ENCODE results near the gene PRR23E.

The PRR23E gene

GRCh38 chr3:127215714-127216414 lies 22.9 kb downstream of the PRR23E start:
- TF ChIP-seq SIN3A (IDR thresholded peaks at IDR 0.05; ENCODE audit: borderline replicate concordance, insufficient read depth, low read length) (no peak), TAF1 (IDR thresholded peaks at IDR 0.05; ENCODE audit: borderline replicate concordance, insufficient read depth, low read length) (no peak), POLR2AphosphoS5 (IDR thresholded peaks at IDR 0.05; ENCODE audit: low read depth, low read length) (no peak), FOXP2 (optimal IDR thresholded peaks at IDR 0.05; ENCODE audit: borderline replicate concordance, extremely low read depth, extremely low read length, insufficient read depth) (no peak), REST (IDR thresholded peaks at IDR 0.05; ENCODE audit: insufficient read depth in 1 of 2, low read depth in 2 of 2, low read length in 2 of 2) (no peak)

GRCh38 chr3:127216415-127217261 lies 23.7 kb downstream of the PRR23E start:
- TF ChIP-seq FOXP2 (optimal IDR thresholded peaks at IDR 0.05; ENCODE audit: borderline replicate concordance, extremely low read depth, extremely low read length, insufficient read depth), result no peak
- TF ChIP-seq TAF1 (IDR thresholded peaks at IDR 0.05; ENCODE audit: borderline replicate concordance, insufficient read depth, low read length), result no peak
- TF ChIP-seq POLR2AphosphoS5 (IDR thresholded peaks at IDR 0.05; ENCODE audit: low read depth, low read length), result no peak
- no peak for TF ChIP-seq REST (IDR thresholded peaks at IDR 0.05; ENCODE audit: insufficient read depth in 1 of 2, low read depth in 2 of 2, low read length in 2 of 2)
- TF ChIP-seq SIN3A (IDR thresholded peaks at IDR 0.05; ENCODE audit: borderline replicate concordance, insufficient read depth, low read length), result no peak

GRCh38 chr3:127217596-127218453 lies 24.9 kb downstream of the PRR23E start:
- no peak for TF ChIP-seq POLR2AphosphoS5 (IDR thresholded peaks at IDR 0.05; ENCODE audit: low read depth, low read length)
- no peak for TF ChIP-seq REST (IDR thresholded peaks at IDR 0.05; ENCODE audit: insufficient read depth in 1 of 2, low read depth in 2 of 2, low read length in 2 of 2)
- TF ChIP-seq FOXP2 (optimal IDR thresholded peaks at IDR 0.05; ENCODE audit: borderline replicate concordance, extremely low read depth, extremely low read length, insufficient read depth), result no peak
- no peak for TF ChIP-seq SIN3A (IDR thresholded peaks at IDR 0.05; ENCODE audit: borderline replicate concordance, insufficient read depth, low read length)

GRCh38 chr3:127218454-127218922 lies 25.6 kb downstream of the PRR23E start:
- no peak for TF ChIP-seq REST (IDR thresholded peaks at IDR 0.05; ENCODE audit: insufficient read depth in 1 of 2, low read depth in 2 of 2, low read length in 2 of 2)
- TF ChIP-seq TAF1 (IDR thresholded peaks at IDR 0.05; ENCODE audit: borderline replicate concordance, insufficient read depth, low read length), result no peak
- no peak for TF ChIP-seq POLR2AphosphoS5 (IDR thresholded peaks at IDR 0.05; ENCODE audit: low read depth, low read length)
- TF ChIP-seq SIN3A (IDR thresholded peaks at IDR 0.05; ENCODE audit: borderline replicate concordance, insufficient read depth, low read length), result no peak
- TF ChIP-seq FOXP2 (optimal IDR thresholded peaks at IDR 0.05; ENCODE audit: borderline replicate concordance, extremely low read depth, extremely low read length, insufficient read depth), result no peak

Measured in PFSK-1 (cell line).